Stimulated activated CD4-positive, alpha-beta T cell treated with anti-CD3 and anti-CD28 coated beads, Interleukin-1b, Interleukin-23, amount 100 ng/mL, for 24 hours (primary cell): ENCODE results near the gene ACSL3.
"Not testable (repeated sequence)": the region's sequence is repeated elsewhere in the genome, so short reads cannot be mapped to it uniquely, and the experiment has no call there.

Experiments
- DNase-seq, 4 experiments: peaks; one replicate each; pipeline ENCODE4 v3.0.0-alpha.2; 2020; ENCODE audit warnings: low read depth in 4 of 4, low spot score in 1 of 4

Gene ACSL3

GRCh38 chr2:222907790-222908441, 47.1 kb downstream of the ACSL3 start:
- no peak for DNase-seq

GRCh38 chr2:222909286-222909685, 48.5 kb downstream of the ACSL3 start:
- no peak for DNase-seq

DNA sequence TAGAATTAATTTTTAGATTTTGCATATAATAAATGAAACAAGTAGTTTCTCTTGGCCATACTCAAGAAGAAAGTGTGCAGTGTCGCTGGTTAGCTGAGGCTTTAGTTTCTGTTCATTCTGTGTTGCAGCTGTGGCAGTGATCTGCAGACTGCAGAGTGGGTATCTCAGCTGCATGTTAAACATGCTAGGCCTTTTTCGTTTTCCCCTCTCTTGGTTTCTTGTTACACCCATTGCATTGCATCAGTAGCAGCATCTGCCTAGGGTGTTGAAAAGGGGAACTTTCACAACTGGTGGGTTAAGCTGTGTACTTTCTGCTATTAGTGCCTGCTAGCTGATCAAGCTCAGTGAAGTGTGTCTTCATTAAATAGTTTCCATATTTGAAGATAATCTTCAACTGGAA, 51.3 kb downstream of the ACSL3 start:
- DNase-seq = no peak

- no peak for DNase-seq
These were observed 51.9 kb downstream of the ACSL3 start for GRCh38 chr2:222912776-222913175.

- no peak for DNase-seq
These were observed 54.5 kb downstream of the ACSL3 start for GRCh38 chr2:222915092-222915957.

GRCh38 chr2:222916229-222917197, 55.7 kb downstream of the ACSL3 start:
- DNase-seq = no peak

- not testable (repeated sequence) for DNase-seq
These were observed 56.4 kb downstream of the ACSL3 start for GRCh38 chr2:222917212-222917611.

- DNase-seq = no peak
These were observed 59.1 kb downstream of the ACSL3 start for GRCh38 chr2:222919841-222920526.

DNA sequence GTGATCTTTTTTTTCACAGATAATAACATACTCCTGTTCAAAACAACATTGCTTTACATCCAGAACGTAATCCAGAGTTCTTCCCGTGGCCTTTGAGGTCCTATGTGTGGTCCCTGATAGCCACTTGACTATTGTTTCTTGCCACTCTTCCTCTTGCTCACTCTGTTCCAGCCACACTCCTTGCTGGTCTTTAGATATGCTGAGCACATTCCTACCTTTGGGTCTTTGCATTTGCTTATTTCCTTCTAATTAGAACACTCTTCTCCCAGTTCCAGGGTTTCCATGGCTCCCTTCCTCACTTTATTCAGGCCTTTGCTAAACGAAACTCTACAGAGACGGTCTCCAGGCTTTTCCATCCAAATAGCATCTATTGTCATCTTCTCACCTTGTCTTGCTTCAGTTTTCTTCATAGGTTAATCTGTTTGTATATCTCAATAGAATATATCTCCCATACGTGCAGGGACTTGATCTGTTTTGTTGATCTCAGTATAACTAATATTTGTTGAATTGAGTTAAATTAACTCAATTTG, 59.9 kb downstream of the ACSL3 start:
- no peak for DNase-seq

GRCh38 chr2:222922019-222922800, 61.4 kb downstream of the ACSL3 start:
- DNase-seq = no peak

DNA sequence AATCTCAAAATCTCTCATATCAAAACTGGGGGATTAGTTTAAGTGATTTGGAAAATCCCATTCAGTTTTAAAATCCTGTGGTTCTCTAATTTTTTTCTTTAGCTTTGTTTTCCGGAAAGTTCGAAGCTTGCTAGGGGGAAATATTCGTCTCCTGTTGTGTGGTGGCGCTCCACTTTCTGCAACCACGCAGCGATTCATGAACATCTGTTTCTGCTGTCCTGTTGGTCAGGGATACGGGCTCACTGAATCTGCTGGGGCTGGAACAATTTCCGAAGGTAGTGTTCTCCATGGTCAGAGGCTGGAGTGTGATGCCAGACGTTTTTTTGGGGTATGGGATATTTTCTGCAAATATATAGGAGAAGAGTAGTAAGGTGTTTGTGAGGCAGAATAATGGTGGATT, 66.1 kb downstream of the ACSL3 start:
- DNase-seq = no peak

- no peak for DNase-seq
These were observed 66.8 kb downstream of the ACSL3 start for GRCh38 chr2:222927600-222927999.

DNA sequence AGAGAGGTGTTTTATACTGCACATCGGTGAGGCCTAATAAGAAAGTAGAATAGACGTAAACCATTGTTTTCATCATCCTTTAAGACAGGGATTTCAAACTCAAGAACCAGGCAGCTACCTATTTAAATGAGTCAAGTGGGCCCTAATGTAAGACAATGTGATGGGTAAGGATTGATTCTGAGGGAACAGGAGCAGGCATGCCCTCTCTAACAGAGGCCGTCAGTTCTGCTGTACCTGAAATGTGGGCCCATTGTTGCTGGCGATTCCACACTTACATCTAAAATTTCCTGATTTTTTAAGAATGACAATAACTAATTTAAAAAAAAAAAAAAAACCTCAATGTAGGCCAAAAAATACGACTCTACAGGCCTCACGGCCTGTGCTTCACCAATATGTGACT, 67.5 kb downstream of the ACSL3 start:
- DNase-seq = no peak

GRCh38 chr2:222930862-222931261, 70.0 kb downstream of the ACSL3 start:
- DNase-seq = no peak

DNA sequence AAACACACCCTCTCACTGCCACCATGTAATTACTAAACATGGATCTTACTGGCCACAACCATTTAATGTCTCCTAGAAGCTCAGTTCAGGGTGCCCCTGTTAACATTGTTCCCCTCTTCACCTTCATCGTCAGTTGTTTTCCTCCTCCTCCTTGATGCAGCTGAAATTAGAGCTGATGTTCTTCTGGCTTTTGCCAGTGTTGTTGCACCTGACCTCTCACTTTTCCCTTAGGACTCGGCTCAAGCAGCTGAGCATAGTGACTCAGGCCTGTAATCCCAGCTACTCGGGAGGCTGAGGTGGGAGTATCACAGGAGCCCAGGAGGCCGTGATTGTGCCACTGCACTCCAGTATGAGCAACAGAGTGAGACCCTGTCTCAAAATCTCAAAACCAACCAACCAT, 70.8 kb downstream of the ACSL3 start:
- DNase-seq = no peak

DNA sequence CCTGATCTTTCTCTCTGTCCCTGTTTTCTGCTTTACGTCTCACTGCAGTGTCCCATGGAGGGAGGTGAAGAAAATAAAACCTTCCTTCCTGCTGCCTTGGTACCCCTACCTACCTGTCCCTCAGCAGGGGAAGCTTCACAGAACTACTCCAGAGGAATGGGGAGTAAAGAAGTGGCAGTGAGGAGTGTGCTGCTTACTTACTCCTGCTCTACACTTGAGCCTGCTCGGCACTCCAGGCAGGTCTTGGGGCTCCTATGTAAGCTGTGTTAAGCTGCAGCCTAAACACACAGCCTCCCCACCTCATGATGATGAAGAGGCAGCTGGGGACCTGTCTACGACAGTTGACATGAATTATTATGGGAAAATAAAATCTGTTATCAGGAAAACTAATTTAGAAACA, 72.6 kb downstream of the ACSL3 start:
- DNase-seq = no peak

DNA sequence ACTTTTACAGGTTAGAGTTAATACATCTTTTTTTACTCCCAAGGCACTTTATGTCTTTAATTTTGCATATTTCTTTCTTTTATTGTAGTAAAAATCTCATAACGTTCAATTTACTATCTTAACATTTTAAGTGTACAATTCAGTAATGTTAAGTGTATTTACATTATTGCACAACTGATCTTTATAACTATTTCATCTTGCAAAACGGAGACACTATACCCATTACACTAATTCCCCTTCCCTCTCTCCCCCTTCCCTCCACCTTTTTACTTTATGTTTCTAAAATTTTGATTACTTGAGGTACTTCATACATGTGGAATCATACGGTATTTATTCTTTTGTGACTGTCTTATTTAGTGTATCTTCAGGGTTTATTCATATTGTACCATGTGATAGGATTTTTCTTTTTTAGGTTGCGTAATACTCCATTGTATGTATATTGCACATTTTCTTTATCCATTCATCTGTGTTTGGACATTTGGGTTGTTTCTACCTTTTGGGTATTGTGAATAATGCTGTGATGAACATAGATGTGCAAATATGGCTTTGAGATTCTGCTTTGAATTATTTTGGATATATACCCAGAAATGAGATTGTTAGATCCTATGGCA, 75.0 kb downstream of the ACSL3 start:
- no peak for DNase-seq

GRCh38 chr2:222936705-222937104, 75.9 kb downstream of the ACSL3 start:
- DNase-seq = no peak

DNA sequence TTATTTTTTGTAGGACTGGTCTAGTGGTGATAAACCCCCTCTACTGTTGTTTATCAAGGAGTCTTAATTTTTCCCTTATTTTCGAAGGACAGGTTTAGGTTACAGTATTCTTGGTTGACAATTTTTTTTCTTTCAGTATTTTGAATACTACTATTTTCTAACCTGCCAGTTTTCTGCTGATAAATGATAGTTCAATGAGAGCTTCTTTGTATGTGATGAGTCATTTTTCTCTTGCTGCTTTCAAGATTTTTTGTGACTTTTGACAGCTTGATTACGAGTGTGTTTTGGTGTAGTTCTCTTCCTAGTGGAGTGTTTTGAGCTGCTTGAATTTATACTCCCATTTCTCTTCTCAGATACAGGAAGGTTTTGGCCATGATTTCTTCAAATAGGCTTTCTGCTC, 77.5 kb downstream of the ACSL3 start:
- DNase-seq = no peak
